HepG2 (cell line): Measurements from ENCODE around the gene PRRC1. TPM values are rescaled to one million over a fixed set of nuclear protein-coding genes. Genes with fewer than 3 reads are reported as not detected.

Experiments used
- ATAC-seq: fragments of 200-7000 bp; cut with Tn5 transposase; 3 replicates; pipeline ENCODE4 v1.9.1; 2020; ENCODE audit warnings: mild to moderate bottlenecking, moderate library complexity
- BruUV-seq: library from RNA; stranded (reverse); fragments of 400-500 nt; replicated peaks from 2 replicates; lab custom pipeline; 2021; lab: Mats Ljungman, UMichigan
- CTCF ChIA-PET: fragments of 300-600 bp; formaldehyde crosslinking; extraction: SDS; loops from one replicate; lab custom pipeline; 2021; ENCODE audit warnings: low total read pairs, inconsistent platforms, low intra/inter-chr PET ratio; lab: Yijun Ruan, JAX
- POLR2A ChIA-PET: fragments of 350-600 bp; sonication (Branson Sonifier 250); formaldehyde crosslinking; loops from one replicate; lab custom pipeline; 2020; ENCODE audit warnings: antibody characterized with exemption, inconsistent platforms; lab: Yijun Ruan, JAX
- DNase-seq: peaks from one replicate; pipeline ENCODE4 v3.0.0-alpha.2; 2015; ENCODE audit warnings: low spot score
- FAIRE-seq: peaks from 3 replicates; lab custom pipeline; 2011; peaks lifted over from hg19 to GRCh38; lab: Jason Lieb, UNC
- H2AFZ ChIP-seq: one replicate; pipeline ENCODE4 v1.6.1; 2011; ENCODE audit warnings: low read length, inconsistent platforms
- H3K27ac ChIP-seq: fragments of 300-600 bp; 3 replicates; pipeline ENCODE4 v1.8.0; 2011; ENCODE audit warnings: mixed run types, mild to moderate bottlenecking, mixed read lengths, low read length, inconsistent platforms; ENCODE audit not compliant: insufficient read depth; ENCODE audit errors: extremely low read length
- H3K27me3 ChIP-seq, 2 experiments: fragments of 200-600 bp in 1 of 2; 2 replicates in 1 of 2; 3 replicates in 1 of 2; pipeline versions ENCODE4 v1.6.0 to v1.8.0; 2011; ENCODE audit warnings: low read length in 2 of 2, mild to moderate bottlenecking in 2 of 2, moderate library complexity in 2 of 2, inconsistent platforms in 1 of 2; ENCODE audit not compliant: insufficient read depth in 2 of 2, control insufficient read depth in 1 of 2
- H3K36me3 ChIP-seq, 2 experiments: fragments of 200-600 bp in 1 of 2; replicated peaks in 1 of 2; 2 replicates in 1 of 2; 3 replicates in 1 of 2; pipeline versions ENCODE4 v1.5.1 to v1.8.0; 2011; ENCODE audit warnings: low read length in 2 of 2, inconsistent platforms in 1 of 2; ENCODE audit not compliant: insufficient read depth in 2 of 2, control insufficient read depth in 1 of 2
- H3K4me1 ChIP-seq: 2 replicates; pipeline ENCODE4 v1.5.1; 2012; ENCODE audit warnings: low read length, inconsistent platforms; ENCODE audit not compliant: insufficient read depth
- H3K4me2 ChIP-seq: 2 replicates; pipeline ENCODE4 v1.6.0; 2011; ENCODE audit warnings: low read depth, low read length, inconsistent platforms
- H3K4me3 ChIP-seq, 3 experiments: fragments of 200-600 bp in 1 of 3; sonication (generic), shearing (Covaris generic) in 1 of 3; replicated peaks in 1 of 3; 2 replicates each; pipeline ENCODE4 v1.5.1; 2011 to 2016; ENCODE audit warnings: low read length in 3 of 3, inconsistent platforms in 2 of 3, low read depth in 2 of 3, mild to moderate bottlenecking in 2 of 3, control low read depth in 1 of 3, mixed read lengths in 1 of 3; ENCODE audit not compliant: insufficient read depth in 1 of 3
- H3K79me2 ChIP-seq: one replicate; pipeline ENCODE4 v1.6.1; 2011; ENCODE audit warnings: low read length, inconsistent platforms; ENCODE audit not compliant: insufficient read depth
- H3K9ac ChIP-seq: 2 replicates; pipeline ENCODE4 v1.6.0; 2011; ENCODE audit warnings: mild to moderate bottlenecking, low read depth, low read length, inconsistent platforms; ENCODE audit not compliant: insufficient read depth
- H3K9me3 ChIP-seq: 2 replicates; pipeline ENCODE4 v1.5.1; 2012; ENCODE audit warnings: mild to moderate bottlenecking, low read length
- H4K20me1 ChIP-seq: 2 replicates; pipeline ENCODE4 v1.6.0; 2011; ENCODE audit warnings: inconsistent platforms, mild to moderate bottlenecking, low read length, moderate library complexity; ENCODE audit not compliant: insufficient read depth
- CCDC6 ChIP-seq: sonication (generic); formaldehyde crosslinking; IDR thresholded peaks from 2 replicates; pipeline ENCODE4 v1.8.1; 2022; ENCODE audit warnings: mild to moderate bottlenecking, missing genetic modification reagents, moderate library complexity
- DDIT3 ChIP-seq: sonication (generic); formaldehyde crosslinking; IDR thresholded peaks from 2 replicates; pipeline ENCODE4 v1.4.0; 2020; ENCODE audit warnings: mild to moderate bottlenecking, missing genetic modification reagents
- FIP1L1 ChIP-seq: fragments of 200-400 bp; formaldehyde crosslinking; IDR thresholded peaks from 2 replicates; pipeline ENCODE4 v1.6.1; 2018; ENCODE audit warnings: low read depth, mild to moderate bottlenecking, low read length, moderate library complexity, borderline replicate concordance; ENCODE audit not compliant: insufficient read depth
- FOXP1 ChIP-seq, 2 experiments: fragments of 450-650 bp in 1 of 2; IDR thresholded peaks; 2 replicates each; pipeline ENCODE4 v1.6.1; 2017 to 2018; ENCODE audit warnings: antibody characterized with exemption in 1 of 2
- KAT7 ChIP-seq: IDR thresholded peaks from 2 replicates; pipeline ENCODE4 v1.6.1; 2018; ENCODE audit warnings: borderline replicate concordance, missing compliant biosample characterization
- KDM5A ChIP-seq: fragments of 200-600 bp; sonication (generic); IDR thresholded peaks from 2 replicates; pipeline ENCODE4 v1.7.0; 2018; ENCODE audit warnings: antibody characterized with exemption, mild to moderate bottlenecking, low read length, borderline replicate concordance
- RBAK ChIP-seq: sonication (generic); formaldehyde crosslinking; IDR thresholded peaks from 2 replicates; pipeline ENCODE4 v1.5.1; 2020; ENCODE audit warnings: mild to moderate bottlenecking, missing genetic modification reagents
- SIX4 ChIP-seq: sonication (generic); formaldehyde crosslinking; IDR thresholded peaks from 2 replicates; pipeline ENCODE4 v1.4.0; 2020; ENCODE audit warnings: missing genetic modification reagents
- SMARCE1 ChIP-seq: fragments of 450-650 bp; IDR thresholded peaks from 2 replicates; pipeline ENCODE4 v1.6.1; 2017; ENCODE audit warnings: borderline replicate concordance
- ZKSCAN5 ChIP-seq: sonication (generic); formaldehyde crosslinking; IDR thresholded peaks from 2 replicates; pipeline ENCODE4 v1.5.1; 2020; ENCODE audit warnings: mild to moderate bottlenecking, missing genetic modification reagents
- ZNF232 ChIP-seq: sonication (generic); formaldehyde crosslinking; IDR thresholded peaks from 2 replicates; pipeline ENCODE4 v1.4.0; 2020; ENCODE audit warnings: missing genetic modification reagents, borderline replicate concordance
- ZNF234 ChIP-seq: sonication (generic); formaldehyde crosslinking; conservative IDR thresholded peaks from 2 replicates; pipeline ENCODE4 v1.5.1; 2020; ENCODE audit warnings: mild to moderate bottlenecking, missing genetic modification reagents
- ZNF605 ChIP-seq: sonication (generic); formaldehyde crosslinking; IDR thresholded peaks from 2 replicates; pipeline ENCODE4 v1.8.0; 2022; ENCODE audit warnings: mild to moderate bottlenecking, missing genetic modification reagents
- WGBS: methylation state at CpG from one replicate; pipeline ENCODE4 v1.1.6; 2017; ENCODE audit warnings: low lambda C conversion rate; 5-methylcytosine and 5-hydroxymethylcytosine counted together
- in situ Hi-C: cut with HindIII; loops from 2 replicates; pipeline ENCODE4 v1.10.0; 2017; ENCODE audit warnings: low pct_unique_long_range_greater_than_20kb; ENCODE audit not compliant: extremely low pct_ligation_motif_present
- intact Hi-C: fragments of 100-400 bp; cut with micrococcal nuclease; formaldehyde crosslinking; loops from one replicate; pipeline ENCODE4 v1.10.0; 2022; ENCODE audit not compliant: unreplicated experiment
- polyA plus RNA-seq, 8 experiments: library from polyadenylated mRNA; depleted of rRNA in 3 of 8; stranded (reverse) in 7 of 8; unstranded in 1 of 8; fragments of >200 nt; fragmentation: Illumina TruSeq in 4 of 8; extraction: Trizol in 4 of 8; gene quantifications; 2 replicates each; pipeline versions ENCODE4 v1.2.1 to v1.2.3, GENCODE V29; 2011 to 2016; ENCODE audit warnings: low read depth in 4 of 8, missing spikeins in 1 of 8, mixed read lengths in 1 of 8; ENCODE audit not compliant: insufficient read depth in 1 of 8
- total RNA-seq, 5 experiments: library from RNA; depleted of rRNA; stranded (reverse); fragments of >200 nt; fragmentation: Illumina TruSeq; extraction: Trizol; gene quantifications; 2 replicates each; pipeline ENCODE4 v1.2.3, GENCODE V29; 2016; ENCODE audit warnings: low read depth in 1 of 5

Gene PRRC1
- total and polyA plus RNA-seq, 2 of the 13 experiments (the other 11 are each of a cell fraction or from before 2014, with no cell fraction given), result 48.5 to 51.9 TPM

- Histone ChIP-seq H3K4me3 (no peak overlapping the region), H3K9ac (no peak overlapping the region), H3K4me1 (no peaks in the 10 kb centered on the region), H3K4me2 (no peak overlapping the region), H3K79me2 (no peaks in the 10 kb centered on the region), H3K36me3 (no peaks in the 10 kb centered on the region), H4K20me1 (no peaks in the 10 kb centered on the region), H3K9me3 (no peaks in the 10 kb centered on the region), H3K27ac (no peak overlapping the region), H2AFZ (no peak overlapping the region), H3K27me3 (no peaks in the 10 kb centered on the region)
- ATAC-seq (no peak), FAIRE-seq (no peak), DNase-seq (no peak)
- TF ChIP-seq SMARCE1 (no peak), RBAK (CRISPR knock-in tag) (no peak), CCDC6 (CRISPR knock-in tag) (no peak), ZKSCAN5 (no peak), KDM5A (no peak), SIX4 (CRISPR knock-in tag) (no peak), KAT7 (CRISPR knock-in tag) (no peak), ZNF605 (no peak), ZNF232 (CRISPR knock-in tag) (no peak), DDIT3 (CRISPR knock-in tag) (no peak), FOXP1 (IDR thresholded peaks at IDR 0.05) (no peak), FOXP1 (CRISPR knock-in tag; IDR thresholded peaks at IDR 0.05) (no peak), FIP1L1 (no peak), ZNF234 (no peak)
- 1% methylated on average over 2 of the region's 2 CpGs for WGBS
- POLR2A ChIA-PET, result no interaction called here
- BruUV-seq, result no TSS peak
- in situ Hi-C loops, result no loop called here
- intact Hi-C loops, result no loop called here
- CTCF ChIA-PET, result no interaction called here
Observed at GRCh38 chr5:127471211-127471610, 46.2 kb upstream of the PRRC1 start.
